Activated naive CD4-positive, alpha-beta T cell treated with anti-CD3 and anti-CD28 coated beads, Interleukin-2, amount 50 U/mL, for 72 hours (primary cell): ENCODE data around the gene OSBPL2. TPM values are rescaled to one million over a fixed set of nuclear protein-coding genes. Genes with fewer than 3 reads are reported as not detected.

Experiments used
- ATAC-seq, 2 donors: fragments of 150-1000 bp; cut with Tn5 transposase; 2 replicates each; pipeline ENCODE4 v1.10.0; 2021; ENCODE audit warnings: mild to moderate bottlenecking in 2 of 2, moderate library complexity in 2 of 2
- DNase-seq, 2 donors: peaks; one replicate each; pipeline ENCODE4 v3.0.0; 2021 to 2022; ENCODE audit warnings: low spot score in 2 of 2
- H3K27ac Mint-ChIP-seq, 2 donors: one replicate each; pipeline ENCODE4 v1.8.0; 2022; ENCODE audit warnings: mild to moderate bottlenecking in 2 of 2, mixed read lengths in 2 of 2
- H3K36me3 Mint-ChIP-seq, 2 donors: one replicate each; pipeline ENCODE4 v1.8.0; 2022; ENCODE audit warnings: mixed read lengths in 2 of 2
- H3K9me3 Mint-ChIP-seq, 2 donors: one replicate each; pipeline ENCODE4 v1.8.0; 2022; ENCODE audit warnings: mixed read lengths in 2 of 2
- total RNA-seq, 2 donors: library from RNA; stranded (reverse); gene quantifications; one replicate each; pipeline ENCODE4 v1.2.3, GENCODE V29; 2022

The OSBPL2 gene
- total RNA-seq, 2 donors from 2014 or later: 30.0 to 49.5 TPM

GRCh38 chr20:62337558-62338293 is 99.4 kb downstream of the OSBPL2 start:
- no peak overlapping the region for H3K27ac Mint-ChIP-seq
- H3K36me3 Mint-ChIP-seq: no peaks in the 10 kb centered on the region
- ATAC-seq: no peak

GRCh38 chr20:62338294-62338620 is 99.9 kb downstream of the OSBPL2 start:
- no peaks in the 10 kb centered on the region for H3K36me3 Mint-ChIP-seq
- DNase-seq: no peak
- no peaks in the 10 kb centered on the region for H3K9me3 Mint-ChIP-seq
- H3K27ac Mint-ChIP-seq: no peak overlapping the region
- no peak for ATAC-seq

More at GRCh38 chr20:62337558-62338293, 99.4 kb downstream of the OSBPL2 start:
- DNase-seq: no peak
- H3K9me3 Mint-ChIP-seq: no peaks in the 10 kb centered on the region

GRCh38 chr20:62339647-62340062 is 101.3 kb downstream of the OSBPL2 start:
- Mint-ChIP-seq H3K36me3 (no peaks in the 10 kb centered on the region), H3K27ac (no peak overlapping the region), H3K9me3 (no peaks in the 10 kb centered on the region)
- DNase-seq (no peak), ATAC-seq (no peak)

GRCh38 chr20:62342910-62343309 is 104.6 kb downstream of the OSBPL2 start:
- H3K9me3 Mint-ChIP-seq: no peaks in the 10 kb centered on the region
- ATAC-seq: no peak
- H3K27ac Mint-ChIP-seq: no peak overlapping the region
- no peaks in the 10 kb centered on the region for H3K36me3 Mint-ChIP-seq
- no peak for DNase-seq

DNA sequence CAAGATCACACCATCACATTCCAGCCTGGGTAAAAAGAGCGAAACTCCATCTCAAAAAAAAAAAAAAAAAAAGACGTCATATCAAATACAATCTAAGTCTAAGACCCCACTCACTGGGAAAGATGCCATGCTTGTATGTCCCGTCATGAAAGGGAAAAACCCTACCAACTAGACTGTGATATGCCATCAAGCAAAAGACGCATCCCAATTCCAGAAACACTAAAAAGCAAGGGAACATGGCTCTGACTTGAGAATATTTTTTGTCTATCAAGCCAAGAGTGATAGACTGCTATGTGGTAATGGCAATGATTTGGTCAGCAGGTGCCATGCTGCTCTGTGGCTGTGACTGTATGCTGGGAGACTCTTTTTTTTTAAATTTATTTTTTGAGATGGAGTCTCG is 105.8 kb downstream of the OSBPL2 start:
- peaks cover 5 to 6% of the 10 kb centered on the region in 2 donors for H3K36me3 Mint-ChIP-seq
- DNase-seq (no peak), ATAC-seq (no peak)
- no peak overlapping the region for H3K27ac Mint-ChIP-seq
- H3K9me3 Mint-ChIP-seq: peaks cover 4 to 5% of the 10 kb centered on the region in 2 donors

GRCh38 chr20:62344782-62345181 is 106.5 kb downstream of the OSBPL2 start:
- peaks cover 5 to 6% of the 10 kb centered on the region in 2 donors for H3K36me3 Mint-ChIP-seq
- no peak for DNase-seq
- H3K27ac Mint-ChIP-seq: no peak overlapping the region
- ATAC-seq: no peak
- H3K9me3 Mint-ChIP-seq: peaks cover 8 to 9% of the 10 kb centered on the region in 2 donors

Other genes starting within 250 kb of the OSBPL2 start
- 10 to 100 TPM; 16.3 to 22.0 TPM for gene TAF4, start 172.6 kb upstream of the OSBPL2 start, total RNA-seq
- 10 to 100 TPM; 34.3 to 35.6 TPM for gene LSM14B, start 116.0 kb upstream of the OSBPL2 start, total RNA-seq
- 100 to 1,000 TPM; 253 to 333 TPM for gene PSMA7, start 95.1 kb upstream of the OSBPL2 start, total RNA-seq
- 10 to 100 TPM; 21.7 to 52.4 TPM for gene SS18L1, start 94.8 kb upstream of the OSBPL2 start, total RNA-seq
- gene MTG2, start 55.5 kb upstream of the OSBPL2 start, total RNA-seq: 10 to 100 TPM; 33.9 to 39.5 TPM
- not detected for gene HRH3, start 18.2 kb upstream of the OSBPL2 start, total RNA-seq
- 10 to 100 TPM; 92.6 to 93.6 TPM for gene ADRM1, start 64.5 kb downstream of the OSBPL2 start, total RNA-seq
- gene LAMA5, start 128.8 kb downstream of the OSBPL2 start, total RNA-seq: under 1 TPM; 0.36 to 0.95 TPM
- 1,000 to 10,000 TPM; 2,243 to 2,653 TPM for gene RPS21, start 148.6 kb downstream of the OSBPL2 start, total RNA-seq
- 1 to 10 TPM; 5.8 to 6.4 TPM for gene CABLES2, start 168.8 kb downstream of the OSBPL2 start, total RNA-seq
- not detected for gene RBBP8NL, start 189.0 kb downstream of the OSBPL2 start, total RNA-seq
- gene GATA5, start 237.5 kb downstream of the OSBPL2 start, total RNA-seq: not detected